Measurements from ENCODE around the gene CKS1B.

Gene CKS1B

GRCh38 chr1:154988058-154988954 lies 13.8 kb downstream of the CKS1B start:
- DNase-seq = no peak

DNA sequence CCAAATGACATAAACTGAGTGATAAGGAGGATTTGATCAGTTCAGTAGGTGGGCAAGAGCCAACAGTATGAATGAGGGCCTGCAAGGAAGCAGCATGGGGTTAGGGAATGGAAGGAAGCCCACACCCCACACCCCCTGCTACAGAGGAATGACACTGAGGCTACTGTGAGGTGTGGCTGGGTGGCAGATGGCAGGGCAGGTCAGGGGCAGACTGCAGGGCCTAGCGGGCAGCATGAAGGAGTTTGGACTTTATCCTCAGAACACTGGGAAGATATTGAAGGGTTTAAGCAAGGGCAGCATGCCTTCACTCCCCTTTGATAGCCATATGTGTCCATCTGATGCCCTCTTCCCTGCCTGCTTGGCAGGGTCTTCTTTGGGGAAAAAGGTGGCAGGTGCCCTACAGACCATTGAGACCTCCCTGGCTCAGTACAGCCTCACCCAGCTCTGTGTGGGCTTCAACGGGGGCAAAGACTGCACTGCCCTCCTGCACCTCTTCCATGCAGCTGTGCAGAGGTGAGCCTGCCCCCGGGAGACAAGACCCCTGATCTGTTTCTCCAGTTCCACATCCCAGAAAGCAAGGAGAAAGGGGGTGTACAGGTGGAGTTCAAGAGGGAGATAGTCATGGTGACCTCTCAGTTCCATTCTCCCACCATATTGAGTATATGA lies 14.8 kb downstream of the CKS1B start:
- no peak for DNase-seq

- DNase-seq = no peak
These were observed 15.8 kb downstream of the CKS1B start for GRCh38 chr1:154990276-154990675.

- no peak for DNase-seq
These were observed 18.5 kb downstream of the CKS1B start for GRCh38 chr1:154992721-154993571.

DNA sequence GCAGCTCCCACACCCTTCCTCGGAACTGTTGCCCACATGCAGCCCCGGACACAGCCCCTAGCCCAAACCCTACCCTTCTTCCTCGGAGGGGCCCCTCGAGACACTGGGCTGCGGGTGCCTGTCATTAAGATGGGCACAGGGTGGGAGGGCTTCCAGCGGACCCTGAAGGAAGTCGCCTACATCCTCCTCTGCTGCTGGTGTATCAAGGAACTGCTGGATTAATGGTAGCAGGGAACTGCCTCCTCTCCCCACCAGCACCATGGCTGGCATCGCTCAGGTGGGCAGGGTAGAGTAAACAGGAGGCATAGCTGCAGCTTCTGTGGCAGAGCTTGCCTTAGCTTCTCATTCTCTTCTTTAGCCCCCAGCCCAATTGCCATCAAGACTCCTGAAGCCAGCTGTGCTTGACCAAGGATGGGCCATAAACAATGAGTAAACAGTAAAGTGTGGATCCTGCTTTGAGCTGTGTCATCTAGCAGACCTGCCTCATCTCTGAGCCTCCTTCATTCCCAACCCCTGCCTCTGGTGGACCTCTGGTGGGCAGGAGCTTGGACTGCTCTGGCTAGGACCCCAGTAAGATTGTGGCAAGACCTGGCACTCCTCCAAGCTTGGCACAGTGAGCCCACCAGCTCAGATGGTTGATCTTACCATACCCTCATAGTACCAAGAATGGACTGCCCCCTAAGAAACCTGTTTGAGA lies 19.2 kb downstream of the CKS1B start, which contains the start of gene LENEP:
TSS of gene LENEP (plus strand) at position 15 of the 697 bp plus-strand sequence. CDS start at position 37, 22 bp downstream.
- no peak for DNase-seq

GRCh38 chr1:154994269-154994587 lies 19.7 kb downstream of the CKS1B start:
- no peak for DNase-seq

DNA sequence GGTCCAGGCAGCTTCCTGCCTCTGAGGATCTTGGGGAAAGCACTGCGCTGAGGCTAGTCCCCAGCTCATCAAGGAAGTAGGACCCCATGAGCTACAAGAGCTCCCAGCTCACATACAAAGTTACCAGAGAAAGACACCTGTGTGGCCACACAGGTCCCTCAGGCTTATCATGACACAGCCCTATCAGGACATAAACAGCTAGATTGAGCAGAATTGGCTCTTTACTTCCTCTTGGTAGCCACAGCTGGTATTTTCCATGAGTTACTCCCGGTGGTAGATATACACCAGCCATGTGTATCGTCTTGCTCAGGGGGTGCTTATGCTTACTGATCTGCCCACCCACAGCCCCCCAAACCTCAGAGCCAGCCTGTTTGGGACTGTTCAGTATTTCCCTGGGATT lies 20.1 kb downstream of the CKS1B start:
- DNase-seq = no peak

GRCh38 chr1:154995301-154995983 lies 21.0 kb downstream of the CKS1B start:
- DNase-seq = peak in 1 of 2 donors; percentile 31

- peak in 1 of 2 donors; percentile 28 for DNase-seq
These were observed 22.7 kb downstream of the CKS1B start for GRCh38 chr1:154996966-154997701.

DNA sequence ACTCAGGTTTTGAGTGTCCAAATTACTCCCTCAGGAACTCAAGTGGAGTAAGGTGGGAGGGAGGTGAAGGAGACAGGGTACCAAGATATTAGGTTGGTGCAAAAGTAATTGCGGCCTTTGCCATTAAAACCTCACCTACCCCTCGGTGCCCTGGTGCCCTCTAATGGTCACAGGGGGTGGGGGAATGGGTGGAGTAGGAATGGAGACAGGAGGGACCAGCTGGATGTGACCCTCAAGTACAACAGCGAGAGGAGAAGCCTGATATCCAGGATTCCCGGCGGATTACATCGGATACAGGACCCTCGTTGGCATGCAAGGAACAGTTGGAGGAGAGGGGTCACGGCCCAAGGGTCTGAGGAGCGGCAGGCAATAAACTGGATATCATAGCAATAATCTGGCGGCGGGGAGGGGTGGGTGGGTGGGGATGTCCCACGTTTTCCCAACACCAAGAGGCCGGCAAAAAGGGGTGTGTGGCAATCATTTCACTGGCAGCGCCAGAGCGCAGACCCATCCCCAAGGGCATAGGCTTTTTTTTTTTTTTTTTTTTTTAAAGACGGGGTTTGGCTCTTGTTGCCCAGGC lies 23.8 kb downstream of the CKS1B start:
- no peak for DNase-seq

DNA sequence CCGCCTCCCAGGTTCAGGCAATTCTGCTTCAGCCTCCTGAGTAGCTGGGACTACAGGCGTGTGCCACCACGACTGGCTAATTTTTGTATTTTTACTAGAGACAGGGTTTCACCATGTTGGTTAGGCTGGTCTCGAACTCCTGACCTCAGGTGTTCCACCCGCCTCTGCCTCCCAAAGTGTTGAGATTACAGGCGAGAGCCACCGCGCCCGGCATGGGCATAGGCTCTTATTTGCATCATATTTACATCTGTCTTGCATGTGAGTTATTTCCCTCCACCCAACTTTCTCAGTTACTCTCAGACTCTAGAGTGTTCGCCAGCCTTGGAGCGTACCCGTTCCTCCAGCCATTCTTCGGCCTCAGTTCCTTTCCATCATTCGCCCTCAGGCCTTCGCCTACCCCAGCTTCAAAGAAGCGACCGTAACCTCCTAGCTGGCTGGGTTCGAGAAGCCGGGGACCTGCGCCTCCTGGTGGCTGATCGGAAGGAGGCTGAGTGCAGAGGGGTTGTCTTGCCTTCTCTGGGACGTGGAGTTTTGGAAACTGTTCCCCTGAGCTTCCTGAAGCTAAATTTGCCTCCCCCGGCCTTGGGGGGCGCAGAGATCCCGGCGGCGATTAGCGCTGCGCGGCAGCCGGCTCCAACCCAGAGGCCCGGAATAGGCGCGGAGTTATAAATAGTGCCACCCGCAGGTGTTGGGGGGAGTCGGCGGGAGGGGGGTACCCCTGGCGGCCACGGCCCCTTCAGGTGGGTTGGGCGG lies 24.5 kb downstream of the CKS1B start:
- peak; percentile 28 to 77 for DNase-seq

DNA sequence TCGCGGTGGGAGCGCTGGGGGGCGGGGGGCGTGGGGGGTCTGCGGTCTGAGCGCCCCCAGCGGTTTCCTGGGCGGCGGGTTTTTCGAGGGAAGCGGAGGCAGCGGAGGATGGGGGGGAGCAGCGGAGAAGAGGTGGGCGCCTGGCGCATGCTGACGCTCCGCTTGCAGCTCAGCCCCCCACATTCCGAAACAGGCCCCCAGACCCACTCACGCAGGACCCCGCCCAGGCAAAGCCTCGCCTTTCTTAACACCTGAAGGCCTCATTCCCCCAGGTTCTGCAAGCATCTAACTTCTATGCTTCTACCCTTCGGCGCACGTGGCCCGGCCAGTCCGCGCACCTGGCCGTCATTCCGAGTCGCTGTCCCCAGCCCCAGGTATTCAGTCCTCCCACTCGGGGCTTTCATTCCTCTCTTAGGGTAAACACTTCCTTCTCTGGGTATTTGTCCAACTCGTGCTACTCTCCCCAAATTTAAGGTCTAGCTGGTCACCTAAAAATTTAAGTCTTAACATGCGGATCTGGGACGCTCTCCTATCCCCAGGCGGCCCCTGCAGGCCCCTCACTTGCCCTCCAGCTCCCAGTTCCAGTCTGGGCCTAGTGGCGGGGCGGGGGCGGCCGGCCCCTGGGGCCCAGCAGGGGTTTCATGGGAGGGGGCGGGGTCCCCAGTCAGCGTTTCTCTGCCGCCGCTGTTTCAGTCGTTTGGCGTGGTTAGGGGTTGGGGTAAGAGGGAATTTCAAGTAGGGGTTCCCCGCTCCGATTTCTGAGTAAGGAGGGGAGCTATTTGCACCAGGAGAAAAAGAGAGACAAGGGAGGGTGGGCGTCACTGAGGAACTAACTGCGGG lies 25.3 kb downstream of the CKS1B start:
- no peak for DNase-seq

- no peak for DNase-seq
These were observed 25.9 kb downstream of the CKS1B start for GRCh38 chr1:155000411-155000725.

DNA sequence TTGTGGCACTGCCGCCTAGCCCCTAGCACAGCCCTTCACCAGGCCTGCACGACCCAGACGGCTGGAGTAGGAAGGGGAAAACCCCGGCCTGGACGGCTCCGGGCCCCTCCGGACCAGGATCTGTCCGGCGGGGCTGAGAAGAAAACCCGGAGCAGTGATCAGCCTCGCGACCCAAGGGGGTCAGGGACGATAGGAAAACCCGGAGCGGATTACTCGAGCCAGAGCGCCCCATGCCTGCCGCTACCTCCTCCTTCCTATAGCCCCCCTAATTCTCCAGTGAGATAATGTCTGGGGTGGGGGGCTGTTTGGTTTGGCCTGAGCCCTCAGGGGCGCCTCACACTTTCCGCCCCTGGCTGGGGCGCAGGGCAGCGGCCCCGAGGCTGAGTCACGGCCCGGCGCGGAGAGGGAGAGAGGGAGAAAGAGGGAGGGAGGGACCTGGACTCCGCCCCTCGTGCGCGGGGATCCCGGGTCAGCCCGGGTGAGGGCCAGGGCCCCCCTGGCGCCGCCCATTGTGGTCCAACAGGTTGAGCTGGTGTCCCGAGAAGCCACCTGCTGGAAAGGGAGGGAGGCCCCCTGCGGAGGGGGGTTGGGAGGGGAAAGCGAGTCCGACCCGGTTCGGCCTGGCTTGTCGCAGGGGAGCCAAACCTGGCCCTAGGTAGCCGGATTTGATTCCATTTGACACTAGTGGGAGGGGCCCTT lies 26.4 kb downstream of the CKS1B start:
- peak; percentile 75 to 85 for DNase-seq

GRCh38 chr1:155001425-155001674 lies 26.9 kb downstream of the CKS1B start:
- peak in 1 of 2 donors; percentile 42 for DNase-seq

DNA sequence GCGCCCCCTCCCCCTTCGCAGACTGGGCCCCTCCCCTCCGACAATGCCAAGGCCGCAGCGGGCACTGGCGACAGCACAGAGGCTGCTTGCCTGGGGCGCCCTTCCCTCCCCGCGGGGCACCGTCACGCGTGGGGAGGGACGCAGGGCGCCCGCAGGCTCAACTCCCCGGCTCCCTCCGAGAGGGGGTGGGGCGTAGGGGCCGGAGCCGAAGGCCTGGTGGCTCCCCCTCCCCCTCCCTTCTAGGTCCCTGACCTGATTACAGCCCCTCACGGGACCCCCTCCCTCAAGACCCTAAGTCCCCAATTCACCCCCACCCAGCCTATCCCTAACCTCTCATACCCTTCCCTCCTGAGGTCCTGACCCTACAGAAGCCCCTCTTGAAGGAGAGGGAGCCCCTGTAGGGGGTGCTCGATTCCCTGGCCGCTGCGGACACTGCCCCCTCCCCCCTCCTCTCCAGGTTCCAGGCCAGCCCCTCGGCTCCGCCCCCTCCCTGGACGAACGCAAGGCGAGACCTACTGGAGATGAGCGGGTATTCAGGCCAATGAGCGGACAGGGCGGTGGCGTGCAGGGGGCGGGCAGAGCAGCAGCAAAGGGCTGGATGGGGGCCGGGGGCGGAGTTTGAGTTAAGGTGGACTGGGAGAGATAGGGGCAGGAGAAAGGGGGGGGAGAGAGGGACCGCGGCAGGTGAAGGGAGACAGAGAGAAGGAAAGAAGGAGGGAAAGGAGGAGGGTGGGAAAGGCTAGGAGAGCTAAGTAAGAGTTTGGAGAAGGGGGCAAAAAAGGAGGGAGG lies 27.4 kb downstream of the CKS1B start:
- DNase-seq = peak; percentile 93 to 99

DNA sequence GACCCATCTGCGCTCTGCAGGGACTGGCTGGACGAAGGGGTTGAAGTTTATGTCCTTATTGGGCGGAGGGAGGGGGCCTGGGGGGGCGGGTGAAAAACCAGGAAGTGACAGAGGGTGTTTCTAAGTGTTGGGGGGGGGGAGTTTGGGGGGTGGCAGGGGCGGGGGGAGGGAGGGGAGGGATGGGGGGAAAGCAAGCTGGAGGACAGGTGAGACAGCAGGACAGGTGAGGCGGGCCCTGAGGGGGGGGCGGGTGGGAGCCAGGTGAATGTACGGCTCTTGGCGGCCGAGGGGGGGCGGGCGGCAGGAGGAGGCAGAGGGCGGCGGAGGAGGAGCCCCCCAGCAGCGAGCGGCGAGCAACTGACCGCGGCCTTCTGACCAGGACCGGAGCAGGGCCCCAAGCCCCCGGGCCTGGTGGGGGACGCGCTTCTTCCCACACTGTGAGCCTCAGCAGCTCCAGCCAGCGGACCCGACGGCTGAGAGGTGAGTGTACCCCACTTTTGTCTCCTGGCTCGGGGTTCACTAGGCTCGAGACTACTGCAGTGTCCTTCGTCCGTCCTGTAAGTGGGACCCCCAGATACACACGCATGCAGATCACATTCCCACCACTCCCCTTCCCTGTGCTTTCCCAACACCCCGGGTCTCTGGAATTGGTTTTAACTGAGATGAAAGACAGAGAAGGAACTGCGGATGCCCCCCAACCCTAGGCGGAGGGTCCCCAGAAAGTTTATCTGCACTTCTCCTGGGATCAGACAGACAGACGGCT lies 28.2 kb downstream of the CKS1B start, which contains the start of gene ZBTB7B:
TSS of gene ZBTB7B (plus strand) at position 339 of the 763 bp plus-strand sequence. CDS start 11,859 bp downstream, outside the sequence.
- DNase-seq = no peak

Measured in bone marrow (tissue), 2 donors.